GM12874 (cell line): ENCODE results near the gene ASB9.

ENCODE experiments used
- TF ChIP-seq, protein P1 (sequence below): IDR thresholded peaks from 2 replicates; pipeline ENCODE4 v1.5.1; 2011; ENCODE audit warnings: low read depth, mild to moderate bottlenecking, control low read depth, low read length, moderate library complexity; ENCODE audit not compliant: insufficient read depth

Gene ASB9, protein sequence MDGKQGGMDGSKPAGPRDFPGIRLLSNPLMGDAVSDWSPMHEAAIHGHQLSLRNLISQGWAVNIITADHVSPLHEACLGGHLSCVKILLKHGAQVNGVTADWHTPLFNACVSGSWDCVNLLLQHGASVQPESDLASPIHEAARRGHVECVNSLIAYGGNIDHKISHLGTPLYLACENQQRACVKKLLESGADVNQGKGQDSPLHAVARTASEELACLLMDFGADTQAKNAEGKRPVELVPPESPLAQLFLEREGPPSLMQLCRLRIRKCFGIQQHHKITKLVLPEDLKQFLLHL

DNA sequence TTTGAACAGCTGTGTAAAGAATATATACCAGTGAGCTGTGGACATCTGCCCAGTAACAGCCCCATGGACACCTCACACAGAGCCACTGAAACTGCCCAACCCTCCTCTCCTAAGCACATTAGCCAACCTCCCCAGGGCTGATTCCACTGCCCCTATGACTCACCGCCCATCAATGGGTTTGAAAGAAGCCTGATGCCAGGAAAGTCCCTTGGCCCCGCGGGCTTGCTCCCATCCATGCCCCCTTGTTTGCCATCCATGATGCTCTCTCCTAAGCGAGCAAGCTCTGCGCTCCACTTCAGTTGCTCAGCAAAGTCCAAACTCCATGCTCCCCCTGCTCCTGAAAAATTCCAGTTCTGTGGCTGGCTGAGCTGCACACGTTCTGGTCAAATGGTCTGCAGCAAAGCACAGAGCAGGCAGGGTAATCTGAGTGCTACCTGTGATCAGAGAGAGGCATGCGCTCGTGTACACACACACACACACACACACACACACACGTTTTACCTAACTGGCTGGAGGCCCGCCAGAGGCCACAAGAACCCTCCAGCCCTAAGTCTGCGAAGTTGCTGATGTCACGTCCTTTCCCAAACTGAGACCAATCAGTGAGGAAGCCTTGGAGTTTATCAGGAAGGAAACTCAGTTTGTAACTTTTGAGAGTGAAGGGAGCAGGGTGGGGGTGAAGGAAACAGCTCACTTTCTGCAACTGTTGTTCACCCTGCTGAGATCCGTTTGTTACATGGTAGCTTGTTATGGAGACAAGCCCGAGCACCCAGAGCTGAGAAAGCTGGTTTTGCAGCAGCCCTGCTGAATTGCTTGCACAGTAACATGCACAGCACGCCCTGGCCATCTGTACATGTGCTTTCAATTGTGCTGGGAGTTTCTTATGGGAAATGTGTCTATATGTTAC is at the start of gene ASB9:
Gene ASB9, minus strand, starts transcription at position 466 of the 904 bp plus-strand sequence. Its CDS starts 209 bp downstream, at position 257.
- TF ChIP-seq, protein P1, sequence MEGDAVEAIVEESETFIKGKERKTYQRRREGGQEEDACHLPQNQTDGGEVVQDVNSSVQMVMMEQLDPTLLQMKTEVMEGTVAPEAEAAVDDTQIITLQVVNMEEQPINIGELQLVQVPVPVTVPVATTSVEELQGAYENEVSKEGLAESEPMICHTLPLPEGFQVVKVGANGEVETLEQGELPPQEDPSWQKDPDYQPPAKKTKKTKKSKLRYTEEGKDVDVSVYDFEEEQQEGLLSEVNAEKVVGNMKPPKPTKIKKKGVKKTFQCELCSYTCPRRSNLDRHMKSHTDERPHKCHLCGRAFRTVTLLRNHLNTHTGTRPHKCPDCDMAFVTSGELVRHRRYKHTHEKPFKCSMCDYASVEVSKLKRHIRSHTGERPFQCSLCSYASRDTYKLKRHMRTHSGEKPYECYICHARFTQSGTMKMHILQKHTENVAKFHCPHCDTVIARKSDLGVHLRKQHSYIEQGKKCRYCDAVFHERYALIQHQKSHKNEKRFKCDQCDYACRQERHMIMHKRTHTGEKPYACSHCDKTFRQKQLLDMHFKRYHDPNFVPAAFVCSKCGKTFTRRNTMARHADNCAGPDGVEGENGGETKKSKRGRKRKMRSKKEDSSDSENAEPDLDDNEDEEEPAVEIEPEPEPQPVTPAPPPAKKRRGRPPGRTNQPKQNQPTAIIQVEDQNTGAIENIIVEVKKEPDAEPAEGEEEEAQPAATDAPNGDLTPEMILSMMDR: no peak

DNA sequence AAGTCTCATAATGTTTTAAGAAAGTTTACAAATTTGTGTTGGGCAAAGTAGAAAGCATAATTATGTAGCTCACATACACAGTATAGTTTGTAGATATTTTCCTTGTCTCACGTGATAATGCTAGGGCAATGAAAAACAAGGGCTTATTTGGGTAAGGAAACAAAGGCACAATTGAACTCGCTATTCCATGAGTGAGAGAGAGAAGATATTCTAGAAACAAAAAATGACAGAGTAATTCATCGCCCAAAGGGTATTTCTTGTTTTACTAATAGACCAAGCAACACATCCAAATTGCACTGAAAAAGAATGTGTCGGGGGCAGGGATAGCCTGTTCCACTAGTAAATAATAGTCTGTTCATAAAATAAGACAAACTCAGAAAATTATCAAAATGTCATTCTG is 49.2 kb upstream of the ASB9 start:
- TF ChIP-seq, protein P1: no peak

DNA sequence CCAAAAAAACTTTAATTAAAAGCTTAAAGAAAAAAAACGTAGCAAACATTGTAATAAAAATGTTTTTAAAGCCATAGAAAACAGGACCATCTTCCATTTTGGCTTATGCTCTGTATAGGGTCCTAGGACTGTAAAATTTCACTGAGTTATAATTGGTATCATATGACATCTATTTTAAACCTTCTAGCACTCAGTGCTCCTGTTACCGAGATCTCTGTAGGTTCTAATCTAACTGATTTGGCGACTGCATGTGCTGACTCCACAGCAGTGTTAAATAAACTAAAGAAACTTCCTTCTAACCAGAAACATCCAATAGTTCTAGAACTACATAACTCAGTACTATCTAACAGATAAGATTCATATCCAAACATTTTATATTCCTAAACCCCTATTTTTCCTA is 45.6 kb upstream of the ASB9 start, which contains the start of gene ASB11:
Gene ASB11, minus strand, starts transcription at position 132 of the 400 bp plus-strand sequence. Its CDS starts 35 bp downstream, at position 97.
- TF ChIP-seq, protein P1: no peak

GRCh38 chrX:15314472-15314871 is 44.6 kb upstream of the ASB9 start:
- TF ChIP-seq, protein P1: no peak

GRCh38 chrX:15311119-15311518 is 41.2 kb upstream of the ASB9 start:
- TF ChIP-seq, protein P1: no peak

GRCh38 chrX:15310117-15310516 is 40.2 kb upstream of the ASB9 start:
- TF ChIP-seq, protein P1: no peak

- TF ChIP-seq, protein P1: no peak
Measured at GRCh38 chrX:15301924-15302323, 32.0 kb upstream of the ASB9 start.
